ENCODE data around the gene MAGI2. TPM values are rescaled to one million over a fixed set of nuclear protein-coding genes. Genes with fewer than 3 reads are reported as not detected.

The MAGI2 gene
- total RNA-seq, 1 donor from 2014 or later = 5.4 TPM

- H3K36me3 ChIP-seq (ENCODE audit: insufficient read depth, low read length) = no peaks in the 10 kb centered on the region
- H3K27ac ChIP-seq (ENCODE audit: low read depth, low read length) = no peak overlapping the region
- Mint-ChIP-seq H3K27me3 (ENCODE audit: low read depth, unreplicated experiment) (no peaks in the 10 kb centered on the region), H3K4me1 (ENCODE audit: low read depth, unreplicated experiment) (peaks cover 2% of the 10 kb centered on the region), H3K36me3 (ENCODE audit: low read depth, unreplicated experiment) (no peaks in the 10 kb centered on the region), H3K4me3 (ENCODE audit: unreplicated experiment) (no peak overlapping the region), H3K27ac (ENCODE audit: unreplicated experiment) (no peak overlapping the region), H3K9me3 (ENCODE audit: unreplicated experiment) (no peaks in the 10 kb centered on the region)
- no peaks in the 10 kb centered on the region for H4K20me1 ChIP-seq (ENCODE audit: insufficient read depth, low read length)
- no peak overlapping the region for H3K9ac ChIP-seq (ENCODE audit: low read length)
- DNase-seq (ENCODE audit: low read depth) (no peak), FAIRE-seq (no peak)
- H3K27me3 ChIP-seq (ENCODE audit: insufficient read depth, low read length) = no peaks in the 10 kb centered on the region
- no peaks in the 10 kb centered on the region for H3K9me3 ChIP-seq (ENCODE audit: insufficient read depth, low read depth, low read length)
- no peaks in the 10 kb centered on the region for H3K4me1 ChIP-seq (ENCODE audit: insufficient read depth, low read length)
- H3K4me2 ChIP-seq (ENCODE audit: low read length) = no peak overlapping the region
- H3K4me3 ChIP-seq (ENCODE audit: insufficient read depth, low read depth, low read length) = no peak overlapping the region
- TF ChIP-seq, protein P1, sequence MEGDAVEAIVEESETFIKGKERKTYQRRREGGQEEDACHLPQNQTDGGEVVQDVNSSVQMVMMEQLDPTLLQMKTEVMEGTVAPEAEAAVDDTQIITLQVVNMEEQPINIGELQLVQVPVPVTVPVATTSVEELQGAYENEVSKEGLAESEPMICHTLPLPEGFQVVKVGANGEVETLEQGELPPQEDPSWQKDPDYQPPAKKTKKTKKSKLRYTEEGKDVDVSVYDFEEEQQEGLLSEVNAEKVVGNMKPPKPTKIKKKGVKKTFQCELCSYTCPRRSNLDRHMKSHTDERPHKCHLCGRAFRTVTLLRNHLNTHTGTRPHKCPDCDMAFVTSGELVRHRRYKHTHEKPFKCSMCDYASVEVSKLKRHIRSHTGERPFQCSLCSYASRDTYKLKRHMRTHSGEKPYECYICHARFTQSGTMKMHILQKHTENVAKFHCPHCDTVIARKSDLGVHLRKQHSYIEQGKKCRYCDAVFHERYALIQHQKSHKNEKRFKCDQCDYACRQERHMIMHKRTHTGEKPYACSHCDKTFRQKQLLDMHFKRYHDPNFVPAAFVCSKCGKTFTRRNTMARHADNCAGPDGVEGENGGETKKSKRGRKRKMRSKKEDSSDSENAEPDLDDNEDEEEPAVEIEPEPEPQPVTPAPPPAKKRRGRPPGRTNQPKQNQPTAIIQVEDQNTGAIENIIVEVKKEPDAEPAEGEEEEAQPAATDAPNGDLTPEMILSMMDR (IDR thresholded peaks at IDR 0.05; ENCODE audit: insufficient read depth, low read depth, low read length) = no peak
- TF ChIP-seq EZH2 (IDR thresholded peaks at IDR 0.05; ENCODE audit: insufficient read depth, low read length) = no peak
- H3K79me2 ChIP-seq (ENCODE audit: insufficient read depth, low read length) = no peaks in the 10 kb centered on the region
- H2AFZ ChIP-seq (ENCODE audit: low read depth, low read length) = no peak overlapping the region
Observed at GRCh38 chr7:78783179-78783962, 670.1 kb downstream of the MAGI2 start.

DNA sequence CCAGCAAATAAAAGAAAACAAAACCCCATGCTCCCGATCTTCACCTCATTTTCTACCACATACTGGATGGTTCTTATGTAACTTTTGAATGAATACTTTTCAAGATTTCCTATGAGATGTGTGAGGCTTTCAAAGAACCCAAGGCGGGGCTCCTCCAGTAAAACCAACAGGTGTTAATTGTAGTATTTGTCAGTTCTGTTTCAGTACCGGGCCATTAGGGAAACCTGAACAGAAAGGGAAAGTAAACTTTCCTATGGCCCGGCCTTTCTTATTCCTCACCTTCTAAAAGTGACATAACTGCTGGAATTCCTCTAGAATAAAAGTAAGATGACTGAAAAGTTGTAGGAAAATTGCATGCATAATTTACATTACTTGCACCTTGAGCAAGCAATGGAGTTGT, 672.9 kb downstream of the MAGI2 start:
- no peaks in the 10 kb centered on the region for H3K79me2 ChIP-seq (ENCODE audit: insufficient read depth, low read length)
- H3K4me2 ChIP-seq (ENCODE audit: low read length) = no peak overlapping the region
- H3K36me3 ChIP-seq (ENCODE audit: insufficient read depth, low read length) = no peaks in the 10 kb centered on the region
- no peaks in the 10 kb centered on the region for H4K20me1 ChIP-seq (ENCODE audit: insufficient read depth, low read length)
- no peak overlapping the region for H3K4me3 ChIP-seq (ENCODE audit: insufficient read depth, low read depth, low read length)
- H3K9ac ChIP-seq (ENCODE audit: low read length) = no peak overlapping the region
- H2AFZ ChIP-seq (ENCODE audit: low read depth, low read length) = no peak overlapping the region
- DNase-seq (ENCODE audit: low read depth) (no peak), FAIRE-seq (no peak)
- no peak overlapping the region for H3K4me3 Mint-ChIP-seq (ENCODE audit: unreplicated experiment)
- H3K27ac ChIP-seq (ENCODE audit: low read depth, low read length) = no peak overlapping the region
- H3K27me3 ChIP-seq (ENCODE audit: insufficient read depth, low read length) = no peaks in the 10 kb centered on the region
- no peaks in the 10 kb centered on the region for H3K27me3 Mint-ChIP-seq (ENCODE audit: low read depth, unreplicated experiment)
- H3K36me3 Mint-ChIP-seq (ENCODE audit: low read depth, unreplicated experiment) = no peaks in the 10 kb centered on the region
- H3K9me3 Mint-ChIP-seq (ENCODE audit: unreplicated experiment) = no peaks in the 10 kb centered on the region
- no peaks in the 10 kb centered on the region for H3K9me3 ChIP-seq (ENCODE audit: insufficient read depth, low read depth, low read length)
- H3K4me1 ChIP-seq (ENCODE audit: insufficient read depth, low read length) = no peaks in the 10 kb centered on the region
- TF ChIP-seq, protein P1 (IDR thresholded peaks at IDR 0.05; ENCODE audit: insufficient read depth, low read depth, low read length) = no peak
- no peak for TF ChIP-seq EZH2 (IDR thresholded peaks at IDR 0.05; ENCODE audit: insufficient read depth, low read length)
- no peak overlapping the region for H3K27ac Mint-ChIP-seq (ENCODE audit: unreplicated experiment)
- H3K4me1 Mint-ChIP-seq (ENCODE audit: low read depth, unreplicated experiment) = no peaks in the 10 kb centered on the region

DNA sequence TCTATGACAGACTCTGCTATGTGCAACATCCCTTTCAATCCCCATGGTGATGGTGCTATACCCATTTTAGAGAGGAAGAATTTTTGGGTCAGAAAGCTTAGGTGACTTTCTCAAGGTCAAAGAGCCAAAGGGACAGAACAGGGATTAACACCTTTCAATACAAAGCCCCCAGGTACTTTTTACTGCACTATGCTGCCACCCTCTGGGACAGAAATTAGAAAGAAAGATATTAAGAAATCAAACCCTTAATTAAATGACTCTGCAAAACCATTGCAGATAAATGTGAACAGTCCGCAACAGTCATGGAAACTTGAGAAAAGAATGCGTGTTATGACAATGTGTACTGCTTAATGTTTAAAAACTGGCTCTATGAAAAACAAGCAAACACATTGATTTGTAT, 673.7 kb downstream of the MAGI2 start:
- H3K4me3 Mint-ChIP-seq (ENCODE audit: unreplicated experiment) = no peak overlapping the region
- Histone ChIP-seq H3K4me2 (ENCODE audit: low read length) (no peak overlapping the region), H3K9ac (ENCODE audit: low read length) (no peak overlapping the region), H3K79me2 (ENCODE audit: insufficient read depth, low read length) (no peaks in the 10 kb centered on the region), H3K9me3 (ENCODE audit: insufficient read depth, low read depth, low read length) (no peaks in the 10 kb centered on the region), H3K27ac (ENCODE audit: low read depth, low read length) (no peak overlapping the region), H4K20me1 (ENCODE audit: insufficient read depth, low read length) (no peaks in the 10 kb centered on the region), H3K36me3 (ENCODE audit: insufficient read depth, low read length) (no peaks in the 10 kb centered on the region), H3K27me3 (ENCODE audit: insufficient read depth, low read length) (no peaks in the 10 kb centered on the region), H3K4me1 (ENCODE audit: insufficient read depth, low read length) (no peaks in the 10 kb centered on the region), H2AFZ (ENCODE audit: low read depth, low read length) (no peak overlapping the region), H3K4me3 (ENCODE audit: insufficient read depth, low read depth, low read length) (no peak overlapping the region)
- FAIRE-seq (no peak), DNase-seq (ENCODE audit: low read depth) (no peak)
- TF ChIP-seq, protein P1 (IDR thresholded peaks at IDR 0.05; ENCODE audit: insufficient read depth, low read depth, low read length) = no peak
- no peak for TF ChIP-seq EZH2 (IDR thresholded peaks at IDR 0.05; ENCODE audit: insufficient read depth, low read length)
- no peaks in the 10 kb centered on the region for H3K9me3 Mint-ChIP-seq (ENCODE audit: unreplicated experiment)
- H3K27me3 Mint-ChIP-seq (ENCODE audit: low read depth, unreplicated experiment) = no peaks in the 10 kb centered on the region
- H3K4me1 Mint-ChIP-seq (ENCODE audit: low read depth, unreplicated experiment) = no peaks in the 10 kb centered on the region
- H3K36me3 Mint-ChIP-seq (ENCODE audit: low read depth, unreplicated experiment) = no peaks in the 10 kb centered on the region
- H3K27ac Mint-ChIP-seq (ENCODE audit: unreplicated experiment) = no peak overlapping the region

All from astrocyte (in vitro differentiated cells and primary cell).